Endothelial cell of umbilical vein (primary cell): Measurements from ENCODE around the gene TMEM184C. TPM values are rescaled to one million over a fixed set of nuclear protein-coding genes. Genes with fewer than 3 reads are reported as not detected.

Source experiments
- BruUV-seq: library from RNA; stranded (reverse); fragments of 400-500 nt; replicated peaks from 2 replicates; lab custom pipeline; 2021; lab: Mats Ljungman, UMichigan
- CTCF ChIA-PET: fragments of 300-600, 350-600 bp; sonication (Branson Sonifier 250); formaldehyde crosslinking; loops from one replicate; lab custom pipeline; 2021; ENCODE audit warnings: antibody characterized with exemption, inconsistent platforms; lab: Charles Lee
- POLR2A ChIA-PET: fragments of 300-600, 350-600 bp; sonication (Branson Sonifier 250); formaldehyde crosslinking; loops from one replicate; lab custom pipeline; 2021; ENCODE audit warnings: antibody characterized with exemption, inconsistent platforms; lab: Charles Lee
- DNase-seq: peaks from one replicate; pipeline ENCODE4 v3.0.0-alpha.2; 2011; ENCODE audit warnings: low read depth, low spot score
- FAIRE-seq: peaks from 2 replicates; lab custom pipeline; 2011; peaks lifted over from hg19 to GRCh38; lab: Jason Lieb, UNC
- H2AFZ ChIP-seq: 2 replicates; pipeline ENCODE4 v1.6.0; 2012; ENCODE audit warnings: low read depth, low read length, control low read depth, inconsistent platforms
- H3K27ac ChIP-seq: 2 replicates; pipeline ENCODE4 v1.5.1; 2011; ENCODE audit warnings: low read depth, mild to moderate bottlenecking, control low read depth, low read length, moderate library complexity; ENCODE audit not compliant: insufficient read depth
- H3K27me3 ChIP-seq, 2 experiments: 2 replicates each; pipeline versions ENCODE4 v1.6.0 to v1.6.1; 2011; ENCODE audit warnings: low read length in 2 of 2, mixed read lengths in 1 of 2; ENCODE audit not compliant: control insufficient read depth in 2 of 2, insufficient read depth in 2 of 2
- H3K36me3 ChIP-seq, 2 experiments: 2 replicates in 1 of 2; 3 replicates in 1 of 2; pipeline ENCODE4 v1.5.1; 2011; ENCODE audit warnings: low read length in 2 of 2, mild to moderate bottlenecking in 1 of 2, moderate library complexity in 1 of 2; ENCODE audit not compliant: control insufficient read depth in 2 of 2, insufficient read depth in 2 of 2; ENCODE audit errors: extremely low read depth in 1 of 2
- H3K4me1 ChIP-seq: 3 replicates; pipeline ENCODE4 v1.5.1; 2011; ENCODE audit warnings: mild to moderate bottlenecking, low read length; ENCODE audit not compliant: control insufficient read depth, insufficient read depth; ENCODE audit errors: extremely low read depth
- H3K4me2 ChIP-seq: 2 replicates; pipeline ENCODE4 v1.6.1; 2011; ENCODE audit warnings: low read length, control low read depth, mixed read lengths; ENCODE audit not compliant: insufficient read depth
- H3K4me3 ChIP-seq, 3 experiments: fragments of 200-600 bp in 1 of 3; sonication (generic), shearing (Covaris generic) in 1 of 3; replicated peaks in 1 of 3; 2 replicates each; pipeline ENCODE4 v1.5.1; 2011 to 2016; ENCODE audit warnings: control low read depth in 3 of 3, low read length in 3 of 3, mild to moderate bottlenecking in 2 of 3, inconsistent platforms in 1 of 3, low read depth in 1 of 3, moderate library complexity in 1 of 3; ENCODE audit not compliant: insufficient read depth in 1 of 3
- H3K79me2 ChIP-seq: 2 replicates; pipeline ENCODE4 v1.6.0; 2012; ENCODE audit warnings: low read length, inconsistent platforms; ENCODE audit not compliant: control insufficient read depth, insufficient read depth
- H3K9ac ChIP-seq: replicated peaks from 2 replicates; pipeline ENCODE3; 2011; ENCODE audit warnings: low read length, control low read depth; ENCODE audit not compliant: insufficient read depth; ENCODE audit errors: extremely low read depth
- H3K9me1 ChIP-seq: replicated peaks from 3 replicates; pipeline ENCODE4 v1.6.0; 2011; ENCODE audit warnings: mild to moderate bottlenecking, low read length; ENCODE audit not compliant: control insufficient read depth, insufficient read depth; ENCODE audit errors: extremely low read depth
- H3K9me3 ChIP-seq: replicated peaks from 2 replicates; pipeline ENCODE4 v1.5.1; 2012; ENCODE audit warnings: low read length, inconsistent platforms; ENCODE audit not compliant: control insufficient read depth, insufficient read depth
- H4K20me1 ChIP-seq: replicated peaks from 2 replicates; pipeline ENCODE3; 2011; ENCODE audit warnings: mild to moderate bottlenecking, low read length; ENCODE audit not compliant: control insufficient read depth, insufficient read depth; ENCODE audit errors: extremely low read depth
- EZH2 ChIP-seq: IDR thresholded peaks from 2 replicates; pipeline ENCODE4 v1.6.1; 2012; ENCODE audit warnings: borderline replicate concordance, low read depth, mild to moderate bottlenecking, moderate library complexity, low read length, inconsistent platforms; ENCODE audit not compliant: severe bottlenecking
- FOS ChIP-seq: IDR thresholded peaks from 2 replicates; pipeline ENCODE4 v1.6.1; 2011; ENCODE audit warnings: mild to moderate bottlenecking, low read length, moderate library complexity, borderline replicate concordance; ENCODE audit not compliant: insufficient read depth
- GATA2 ChIP-seq: IDR thresholded peaks from 2 replicates; pipeline ENCODE4 v1.7.0; 2011; ENCODE audit warnings: low read depth, mild to moderate bottlenecking, moderate library complexity, mixed read lengths, low read length; ENCODE audit not compliant: insufficient read length, insufficient read depth
- JUN ChIP-seq: IDR thresholded peaks from 2 replicates; pipeline ENCODE4 v1.6.1; 2011; ENCODE audit warnings: borderline replicate concordance, low read depth; ENCODE audit not compliant: insufficient read length, insufficient read depth
- MYC ChIP-seq: IDR thresholded peaks from one replicate; pipeline ENCODE4 v1.6.1; 2011; ENCODE audit warnings: mild to moderate bottlenecking, low read depth, low read length
- POLR2A ChIP-seq: IDR thresholded peaks from 2 replicates; pipeline ENCODE4 v1.6.1; 2012; ENCODE audit warnings: low read depth, mild to moderate bottlenecking, control low read depth, low read length
- POLR2AphosphoS5 ChIP-seq: IDR thresholded peaks from 2 replicates; pipeline ENCODE4 v1.6.1; 2012; ENCODE audit warnings: low read depth, mild to moderate bottlenecking, control low read depth, low read length, moderate library complexity; ENCODE audit not compliant: insufficient read depth
- dilution Hi-C: fragments of 300-500 bp; cut with MboI; formaldehyde crosslinking; loops from one replicate; pipeline ENCODE4 v1.15.0; 2019; ENCODE audit warnings: low sequenced_read_pairs; ENCODE audit not compliant: extremely low pct_ligation_motif_present
- intact Hi-C: fragments of 100-400 bp; cut with micrococcal nuclease; formaldehyde crosslinking; loops from one replicate; pipeline ENCODE4 v1.10.0; 2022
- polyA plus RNA-seq, 4 experiments: library from polyadenylated mRNA; depleted of rRNA in 3 of 4; stranded (reverse) in 3 of 4; unstranded in 1 of 4; fragments of >200 nt; gene quantifications; 2 replicates each; pipeline versions ENCODE4 v1.2.1 to v1.2.3, GENCODE V29; 2011 to 2012; ENCODE audit warnings: missing spikeins in 1 of 4
- total RNA-seq: library from RNA; stranded (reverse); gene quantifications from 2 replicates; pipeline ENCODE4 v1.2.3, GENCODE V29; 2021
- TF ChIP-seq, protein P1 (sequence below): IDR thresholded peaks from 2 replicates; pipeline ENCODE4 v1.6.1; 2011; ENCODE audit not compliant: insufficient read depth, insufficient read length
- TF ChIP-seq, protein P2 (sequence below), 2 donors: IDR thresholded peaks; 1 replicate in 1 of 2; 2 replicates in 1 of 2; pipeline ENCODE4 v1.5.1; 2011; ENCODE audit warnings: low read length in 2 of 2, mild to moderate bottlenecking in 2 of 2, moderate library complexity in 2 of 2, control low read depth in 1 of 2, inconsistent platforms in 1 of 2, low read depth in 1 of 2; ENCODE audit not compliant: insufficient read depth in 1 of 2; ENCODE audit errors: extremely low read depth in 1 of 2

TMEM184C gene
- total and polyA plus RNA-seq, 2 donors (not counting 3 experiments of a cell fraction or from before 2014, with no cell fraction given), result 10.3 to 29.2 TPM

DNA sequence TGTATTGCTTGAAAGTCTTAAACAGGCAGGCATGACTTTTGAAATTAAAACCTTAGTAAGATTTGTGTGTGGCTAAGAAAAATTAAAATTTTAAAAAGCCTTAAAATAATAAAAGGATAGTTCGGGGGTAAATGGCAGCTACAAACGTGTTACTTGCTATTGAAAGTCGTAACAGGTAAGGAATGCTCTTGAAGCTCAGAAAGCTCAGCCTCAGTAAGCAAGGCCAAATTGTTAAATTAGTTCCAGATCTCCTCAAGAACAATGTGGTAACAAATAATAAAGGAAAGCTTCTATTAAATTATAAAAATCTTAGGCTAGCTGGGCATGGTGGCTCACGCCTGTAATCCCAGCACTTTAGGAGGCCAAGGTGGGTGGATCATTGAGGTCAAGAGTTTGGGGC, 41.3 kb downstream of the TMEM184C start:
- Histone ChIP-seq H3K9me1 (no peaks in the 10 kb centered on the region), H2AFZ (no peak overlapping the region), H4K20me1 (no peaks in the 10 kb centered on the region), H3K4me3 (no peak overlapping the region), H3K9ac (no peak overlapping the region), H3K4me2 (no peak overlapping the region), H3K36me3 (peaks cover 2% of the 10 kb centered on the region in 2 experiments), H3K79me2 (no peaks in the 10 kb centered on the region), H3K27me3 (no peaks in the 10 kb centered on the region), H3K4me1 (no peaks in the 10 kb centered on the region), H3K9me3 (no peaks in the 10 kb centered on the region), H3K27ac (no peak overlapping the region)
- no TSS peak for BruUV-seq
- dilution Hi-C loops (no loop called here), intact Hi-C loops (no loop called here)
- FAIRE-seq (no peak), DNase-seq (no peak)
- POLR2A ChIA-PET, result no interaction called here
- CTCF ChIA-PET, result interaction anchor here (1.7 to 2.0 kb wide), 2 partner anchors 26 to 208 kb away, joined by 5 to 14 read pairs; partner anchors contain the start of gene PRMT9
- no peak for TF ChIP-seq POLR2AphosphoS5
- no peak for TF ChIP-seq POLR2A
- TF ChIP-seq GATA2, result no peak
- no peak for TF ChIP-seq MYC
- no peak for TF ChIP-seq JUN
- no peak for TF ChIP-seq EZH2
- TF ChIP-seq FOS, result no peak
- TF ChIP-seq, protein P1, sequence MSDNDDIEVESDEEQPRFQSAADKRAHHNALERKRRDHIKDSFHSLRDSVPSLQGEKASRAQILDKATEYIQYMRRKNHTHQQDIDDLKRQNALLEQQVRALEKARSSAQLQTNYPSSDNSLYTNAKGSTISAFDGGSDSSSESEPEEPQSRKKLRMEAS, result no peak
- TF ChIP-seq, protein P2, sequence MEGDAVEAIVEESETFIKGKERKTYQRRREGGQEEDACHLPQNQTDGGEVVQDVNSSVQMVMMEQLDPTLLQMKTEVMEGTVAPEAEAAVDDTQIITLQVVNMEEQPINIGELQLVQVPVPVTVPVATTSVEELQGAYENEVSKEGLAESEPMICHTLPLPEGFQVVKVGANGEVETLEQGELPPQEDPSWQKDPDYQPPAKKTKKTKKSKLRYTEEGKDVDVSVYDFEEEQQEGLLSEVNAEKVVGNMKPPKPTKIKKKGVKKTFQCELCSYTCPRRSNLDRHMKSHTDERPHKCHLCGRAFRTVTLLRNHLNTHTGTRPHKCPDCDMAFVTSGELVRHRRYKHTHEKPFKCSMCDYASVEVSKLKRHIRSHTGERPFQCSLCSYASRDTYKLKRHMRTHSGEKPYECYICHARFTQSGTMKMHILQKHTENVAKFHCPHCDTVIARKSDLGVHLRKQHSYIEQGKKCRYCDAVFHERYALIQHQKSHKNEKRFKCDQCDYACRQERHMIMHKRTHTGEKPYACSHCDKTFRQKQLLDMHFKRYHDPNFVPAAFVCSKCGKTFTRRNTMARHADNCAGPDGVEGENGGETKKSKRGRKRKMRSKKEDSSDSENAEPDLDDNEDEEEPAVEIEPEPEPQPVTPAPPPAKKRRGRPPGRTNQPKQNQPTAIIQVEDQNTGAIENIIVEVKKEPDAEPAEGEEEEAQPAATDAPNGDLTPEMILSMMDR (IDR thresholded peaks at IDR 0.05; ENCODE audit: extremely low read depth in 1 of 2, insufficient read depth in 1 of 2, low read depth in 1 of 2, low read length in 2 of 2), result no peak
